ENCODE results near the gene TCP10L.

GRCh38 chr21:32592929-32593502 lies 7.7 kb upstream of the TCP10L start:
- no peak for TF ChIP-seq SIN3A (IDR thresholded peaks at IDR 0.05; ENCODE audit: borderline replicate concordance, insufficient read depth, low read length)
- TF ChIP-seq REST (IDR thresholded peaks at IDR 0.05; ENCODE audit: insufficient read depth in 1 of 2, low read depth in 2 of 2, low read length in 2 of 2), result no peak
- no peak for TF ChIP-seq POLR2AphosphoS5 (IDR thresholded peaks at IDR 0.05; ENCODE audit: low read depth, low read length)
- TF ChIP-seq TAF1 (IDR thresholded peaks at IDR 0.05; ENCODE audit: borderline replicate concordance, insufficient read depth, low read length), result no peak
- no peak for TF ChIP-seq FOXP2 (optimal IDR thresholded peaks at IDR 0.05; ENCODE audit: borderline replicate concordance, extremely low read depth, extremely low read length, insufficient read depth)
